Endothelial cell of umbilical vein (primary cell): Measurements from ENCODE around the gene GJA10. TPM values are rescaled to one million over a fixed set of nuclear protein-coding genes. Genes with fewer than 3 reads are reported as not detected.

Experiments used
- BruUV-seq: library from RNA; stranded (reverse); fragments of 400-500 nt; replicated peaks from 2 replicates; lab custom pipeline; 2021; lab: Mats Ljungman, UMichigan
- CTCF ChIA-PET: fragments of 300-600, 350-600 bp; sonication (Branson Sonifier 250); formaldehyde crosslinking; loops from one replicate; lab custom pipeline; 2021; ENCODE audit warnings: antibody characterized with exemption, inconsistent platforms; lab: Charles Lee
- POLR2A ChIA-PET: fragments of 300-600, 350-600 bp; sonication (Branson Sonifier 250); formaldehyde crosslinking; loops from one replicate; lab custom pipeline; 2021; ENCODE audit warnings: antibody characterized with exemption, inconsistent platforms; lab: Charles Lee
- DNase-seq: peaks from one replicate; pipeline ENCODE4 v3.0.0-alpha.2; 2011; ENCODE audit warnings: low read depth, low spot score
- FAIRE-seq: peaks from 2 replicates; lab custom pipeline; 2011; peaks lifted over from hg19 to GRCh38; lab: Jason Lieb, UNC
- H2AFZ ChIP-seq: 2 replicates; pipeline ENCODE4 v1.6.0; 2012; ENCODE audit warnings: low read depth, low read length, control low read depth, inconsistent platforms
- H3K27ac ChIP-seq: 2 replicates; pipeline ENCODE4 v1.5.1; 2011; ENCODE audit warnings: low read depth, mild to moderate bottlenecking, control low read depth, low read length, moderate library complexity; ENCODE audit not compliant: insufficient read depth
- H3K27me3 ChIP-seq, 2 experiments: 2 replicates each; pipeline versions ENCODE4 v1.6.0 to v1.6.1; 2011; ENCODE audit warnings: low read length in 2 of 2, mixed read lengths in 1 of 2; ENCODE audit not compliant: control insufficient read depth in 2 of 2, insufficient read depth in 2 of 2
- H3K36me3 ChIP-seq, 2 experiments: 2 replicates in 1 of 2; 3 replicates in 1 of 2; pipeline ENCODE4 v1.5.1; 2011; ENCODE audit warnings: low read length in 2 of 2, mild to moderate bottlenecking in 1 of 2, moderate library complexity in 1 of 2; ENCODE audit not compliant: control insufficient read depth in 2 of 2, insufficient read depth in 2 of 2; ENCODE audit errors: extremely low read depth in 1 of 2
- H3K4me1 ChIP-seq: 3 replicates; pipeline ENCODE4 v1.5.1; 2011; ENCODE audit warnings: mild to moderate bottlenecking, low read length; ENCODE audit not compliant: control insufficient read depth, insufficient read depth; ENCODE audit errors: extremely low read depth
- H3K4me2 ChIP-seq: 2 replicates; pipeline ENCODE4 v1.6.1; 2011; ENCODE audit warnings: low read length, control low read depth, mixed read lengths; ENCODE audit not compliant: insufficient read depth
- H3K4me3 ChIP-seq, 3 experiments: fragments of 200-600 bp in 1 of 3; sonication (generic), shearing (Covaris generic) in 1 of 3; replicated peaks in 1 of 3; 2 replicates each; pipeline ENCODE4 v1.5.1; 2011 to 2016; ENCODE audit warnings: control low read depth in 3 of 3, low read length in 3 of 3, mild to moderate bottlenecking in 2 of 3, inconsistent platforms in 1 of 3, low read depth in 1 of 3, moderate library complexity in 1 of 3; ENCODE audit not compliant: insufficient read depth in 1 of 3
- H3K79me2 ChIP-seq: 2 replicates; pipeline ENCODE4 v1.6.0; 2012; ENCODE audit warnings: low read length, inconsistent platforms; ENCODE audit not compliant: control insufficient read depth, insufficient read depth
- H3K9ac ChIP-seq: replicated peaks from 2 replicates; pipeline ENCODE3; 2011; ENCODE audit warnings: low read length, control low read depth; ENCODE audit not compliant: insufficient read depth; ENCODE audit errors: extremely low read depth
- H3K9me1 ChIP-seq: replicated peaks from 3 replicates; pipeline ENCODE4 v1.6.0; 2011; ENCODE audit warnings: mild to moderate bottlenecking, low read length; ENCODE audit not compliant: control insufficient read depth, insufficient read depth; ENCODE audit errors: extremely low read depth
- H3K9me3 ChIP-seq: replicated peaks from 2 replicates; pipeline ENCODE4 v1.5.1; 2012; ENCODE audit warnings: low read length, inconsistent platforms; ENCODE audit not compliant: control insufficient read depth, insufficient read depth
- H4K20me1 ChIP-seq: replicated peaks from 2 replicates; pipeline ENCODE3; 2011; ENCODE audit warnings: mild to moderate bottlenecking, low read length; ENCODE audit not compliant: control insufficient read depth, insufficient read depth; ENCODE audit errors: extremely low read depth
- CTCF ChIP-seq, 2 donors: IDR thresholded peaks; 1 replicate in 1 of 2; 2 replicates in 1 of 2; pipeline ENCODE4 v1.5.1; 2011; ENCODE audit warnings: low read length in 2 of 2, mild to moderate bottlenecking in 2 of 2, moderate library complexity in 2 of 2, control low read depth in 1 of 2, inconsistent platforms in 1 of 2, low read depth in 1 of 2; ENCODE audit not compliant: insufficient read depth in 1 of 2; ENCODE audit errors: extremely low read depth in 1 of 2
- EZH2 ChIP-seq: IDR thresholded peaks from 2 replicates; pipeline ENCODE4 v1.6.1; 2012; ENCODE audit warnings: borderline replicate concordance, low read depth, mild to moderate bottlenecking, moderate library complexity, low read length, inconsistent platforms; ENCODE audit not compliant: severe bottlenecking
- FOS ChIP-seq: IDR thresholded peaks from 2 replicates; pipeline ENCODE4 v1.6.1; 2011; ENCODE audit warnings: mild to moderate bottlenecking, low read length, moderate library complexity, borderline replicate concordance; ENCODE audit not compliant: insufficient read depth
- GATA2 ChIP-seq: IDR thresholded peaks from 2 replicates; pipeline ENCODE4 v1.7.0; 2011; ENCODE audit warnings: low read depth, mild to moderate bottlenecking, moderate library complexity, mixed read lengths, low read length; ENCODE audit not compliant: insufficient read length, insufficient read depth
- JUN ChIP-seq: IDR thresholded peaks from 2 replicates; pipeline ENCODE4 v1.6.1; 2011; ENCODE audit warnings: borderline replicate concordance, low read depth; ENCODE audit not compliant: insufficient read length, insufficient read depth
- MAX ChIP-seq: IDR thresholded peaks from 2 replicates; pipeline ENCODE4 v1.6.1; 2011; ENCODE audit not compliant: insufficient read depth, insufficient read length
- MYC ChIP-seq: IDR thresholded peaks from one replicate; pipeline ENCODE4 v1.6.1; 2011; ENCODE audit warnings: mild to moderate bottlenecking, low read depth, low read length
- POLR2A ChIP-seq: IDR thresholded peaks from 2 replicates; pipeline ENCODE4 v1.6.1; 2012; ENCODE audit warnings: low read depth, mild to moderate bottlenecking, control low read depth, low read length
- POLR2AphosphoS5 ChIP-seq: IDR thresholded peaks from 2 replicates; pipeline ENCODE4 v1.6.1; 2012; ENCODE audit warnings: low read depth, mild to moderate bottlenecking, control low read depth, low read length, moderate library complexity; ENCODE audit not compliant: insufficient read depth
- dilution Hi-C: fragments of 300-500 bp; cut with MboI; formaldehyde crosslinking; loops from one replicate; pipeline ENCODE4 v1.15.0; 2019; ENCODE audit warnings: low sequenced_read_pairs; ENCODE audit not compliant: extremely low pct_ligation_motif_present
- intact Hi-C: fragments of 100-400 bp; cut with micrococcal nuclease; formaldehyde crosslinking; loops from one replicate; pipeline ENCODE4 v1.10.0; 2022
- polyA plus RNA-seq, 4 experiments: library from polyadenylated mRNA; depleted of rRNA in 3 of 4; stranded (reverse) in 3 of 4; unstranded in 1 of 4; fragments of >200 nt; gene quantifications; 2 replicates each; pipeline versions ENCODE4 v1.2.1 to v1.2.3, GENCODE V29; 2011 to 2012; ENCODE audit warnings: missing spikeins in 1 of 4
- total RNA-seq: library from RNA; stranded (reverse); gene quantifications from 2 replicates; pipeline ENCODE4 v1.2.3, GENCODE V29; 2021

Gene GJA10
- total and polyA plus RNA-seq, 2 donors (not counting 3 experiments of a cell fraction or from before 2014, with no cell fraction given), result not detected

- H3K4me3 ChIP-seq, result no peak overlapping the region
- ChIA-PET CTCF (interaction anchor here (1.4 to 4.8 kb wide), 6 partner anchors 10 to 535 kb away, joined by 3 to 269 read pairs (median 26); no protein-coding TSS in a partner anchor), POLR2A (no interaction called here)
- no peaks in the 10 kb centered on the region for H3K9me3 ChIP-seq
- H3K36me3 ChIP-seq, result no peaks in the 10 kb centered on the region
- no TSS peak for BruUV-seq
- H4K20me1 ChIP-seq, result no peaks in the 10 kb centered on the region
- peaks cover 0 to 10% of the 10 kb centered on the region in 2 experiments for H3K27me3 ChIP-seq
- TF ChIP-seq POLR2AphosphoS5, result no peak
- no peak for TF ChIP-seq MAX
- TF ChIP-seq CTCF (IDR thresholded peaks at IDR 0.05; ENCODE audit: extremely low read depth in 1 of 2, insufficient read depth in 1 of 2, low read depth in 1 of 2, low read length in 2 of 2), result no peak
- no peak for TF ChIP-seq JUN
- TF ChIP-seq MYC, result no peak
- no peak for TF ChIP-seq FOS
- TF ChIP-seq POLR2A, result no peak
- no peak for TF ChIP-seq EZH2
- no peak for TF ChIP-seq GATA2
- no peaks in the 10 kb centered on the region for H3K79me2 ChIP-seq
- no peaks in the 10 kb centered on the region for H3K9me1 ChIP-seq
- H3K4me2 ChIP-seq, result no peak overlapping the region
- no peak for DNase-seq
- FAIRE-seq, result no peak
- no peak overlapping the region for H3K27ac ChIP-seq
- intact Hi-C loops, result loop anchor here (2.0 to 10.0 kb wide), 4 partner anchors 105 to 999 kb away; partner anchors contain the start of gene BACH2
- no peak overlapping the region for H3K9ac ChIP-seq
- dilution Hi-C loops, result no loop called here
- no peaks in the 10 kb centered on the region for H3K4me1 ChIP-seq
- H2AFZ ChIP-seq, result no peak overlapping the region
Measured at GRCh38 chr6:89941763-89942497, 47.7 kb downstream of the GJA10 start.
